BLaER1 (cell line): ENCODE data around the gene SERPINA1.
"Not testable (repeated sequence)": the region's sequence is repeated elsewhere in the genome, so short reads cannot be mapped to it uniquely, and the experiment has no call there.

ENCODE experiments used
- H3K27ac ChIP-seq: shearing (Covaris generic); formaldehyde crosslinking; 2 replicates; pipeline ENCODE4 v1.8.1; 2022
- H3K27me3 ChIP-seq: shearing (Covaris generic); formaldehyde crosslinking; 2 replicates; pipeline ENCODE4 v1.8.1; 2022
- H3K36me3 ChIP-seq: shearing (Covaris generic); formaldehyde crosslinking; 2 replicates; pipeline ENCODE4 v1.8.1; 2022
- H3K4me1 ChIP-seq: shearing (Covaris generic); formaldehyde crosslinking; 2 replicates; pipeline ENCODE4 v1.8.1; 2022
- H3K4me2 ChIP-seq: shearing (Covaris generic); formaldehyde crosslinking; 2 replicates; pipeline ENCODE4 v1.8.1; 2022
- H3K4me3 ChIP-seq: shearing (Covaris generic); formaldehyde crosslinking; 2 replicates; pipeline ENCODE4 v1.8.1; 2022
- H3K9ac ChIP-seq: shearing (Covaris generic); formaldehyde crosslinking; 2 replicates; pipeline ENCODE4 v1.8.1; 2022
- H3K9me3 ChIP-seq: shearing (Covaris generic); formaldehyde crosslinking; 2 replicates; pipeline ENCODE4 v1.8.1; 2022
- H4K20me1 ChIP-seq: shearing (Covaris generic); formaldehyde crosslinking; 2 replicates; pipeline ENCODE4 v1.8.1; 2022
- Cebpa-rat ChIP-seq: shearing (Covaris generic); IDR thresholded peaks from 2 replicates; pipeline ENCODE4 v1.8.1; 2022

Gene SERPINA1

GRCh38 chr14:94361682-94362081, 26.7 kb downstream of the SERPINA1 start:
- no peaks in the 10 kb centered on the region for H3K4me1 ChIP-seq
- TF ChIP-seq Cebpa-rat: no peak
- H3K27ac ChIP-seq: no peak overlapping the region
- no peak overlapping the region for H3K4me3 ChIP-seq
- no peaks in the 10 kb centered on the region for H3K36me3 ChIP-seq
- H3K27me3 ChIP-seq: no peaks in the 10 kb centered on the region
- no peak overlapping the region for H3K9ac ChIP-seq
- H3K9me3 ChIP-seq: no peaks in the 10 kb centered on the region
- H4K20me1 ChIP-seq: no peaks in the 10 kb centered on the region
- H3K4me2 ChIP-seq: no peak overlapping the region

DNA sequence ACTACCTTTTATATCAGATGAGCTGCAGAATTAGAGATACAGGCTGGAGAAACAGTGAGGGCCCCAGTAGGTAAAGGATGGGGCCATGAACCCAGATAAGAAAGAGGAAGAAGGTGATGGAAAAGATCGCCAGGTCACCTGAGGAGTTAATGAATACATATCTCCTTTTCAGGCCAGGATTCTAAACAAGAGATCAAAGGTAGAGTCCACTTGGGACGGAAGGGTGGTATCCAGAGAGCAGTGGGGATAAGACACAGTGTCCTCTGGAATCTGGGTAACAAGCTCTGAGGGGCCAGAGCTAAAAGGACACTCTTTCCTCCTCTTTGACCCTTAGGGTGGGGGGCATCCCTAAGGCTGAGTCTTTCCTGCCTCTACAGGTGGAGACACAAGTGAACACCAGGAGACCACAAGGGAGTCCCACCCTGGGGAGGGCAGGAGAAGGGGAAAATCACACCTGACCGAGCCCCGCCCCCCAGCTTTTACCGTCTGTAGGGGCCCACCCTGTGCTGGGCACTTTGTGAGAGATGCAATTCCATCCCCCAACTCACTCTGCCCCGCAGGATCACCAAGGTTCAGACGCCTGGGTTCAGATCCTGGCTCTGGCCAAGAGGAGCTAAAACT, 27.3 kb downstream of the SERPINA1 start:
- no peak for TF ChIP-seq Cebpa-rat
- no peak overlapping the region for H3K9ac ChIP-seq
- no peaks in the 10 kb centered on the region for H3K36me3 ChIP-seq

GRCh38 chr14:94357166-94357565, 31.2 kb downstream of the SERPINA1 start:
- H3K9ac ChIP-seq: no peak overlapping the region
- no peak overlapping the region for H3K4me2 ChIP-seq
- no peak overlapping the region for H3K4me3 ChIP-seq
- no peaks in the 10 kb centered on the region for H3K27me3 ChIP-seq
- no peak overlapping the region for H3K27ac ChIP-seq
- no peaks in the 10 kb centered on the region for H3K4me1 ChIP-seq
- H3K9me3 ChIP-seq: peaks cover 4% of the 10 kb centered on the region; the same call in 1 of the 2 replicates
- TF ChIP-seq Cebpa-rat: no peak
- no peaks in the 10 kb centered on the region for H3K36me3 ChIP-seq
- no peaks in the 10 kb centered on the region for H4K20me1 ChIP-seq

More for the DNA sequence above, 27.3 kb downstream of the SERPINA1 start:
- Histone ChIP-seq H3K27me3 (no peaks in the 10 kb centered on the region), H3K9me3 (no peaks in the 10 kb centered on the region), H3K4me2 (no peak overlapping the region), H3K4me3 (no peak overlapping the region), H3K27ac (no peak overlapping the region), H3K4me1 (no peaks in the 10 kb centered on the region), H4K20me1 (no peaks in the 10 kb centered on the region)

DNA sequence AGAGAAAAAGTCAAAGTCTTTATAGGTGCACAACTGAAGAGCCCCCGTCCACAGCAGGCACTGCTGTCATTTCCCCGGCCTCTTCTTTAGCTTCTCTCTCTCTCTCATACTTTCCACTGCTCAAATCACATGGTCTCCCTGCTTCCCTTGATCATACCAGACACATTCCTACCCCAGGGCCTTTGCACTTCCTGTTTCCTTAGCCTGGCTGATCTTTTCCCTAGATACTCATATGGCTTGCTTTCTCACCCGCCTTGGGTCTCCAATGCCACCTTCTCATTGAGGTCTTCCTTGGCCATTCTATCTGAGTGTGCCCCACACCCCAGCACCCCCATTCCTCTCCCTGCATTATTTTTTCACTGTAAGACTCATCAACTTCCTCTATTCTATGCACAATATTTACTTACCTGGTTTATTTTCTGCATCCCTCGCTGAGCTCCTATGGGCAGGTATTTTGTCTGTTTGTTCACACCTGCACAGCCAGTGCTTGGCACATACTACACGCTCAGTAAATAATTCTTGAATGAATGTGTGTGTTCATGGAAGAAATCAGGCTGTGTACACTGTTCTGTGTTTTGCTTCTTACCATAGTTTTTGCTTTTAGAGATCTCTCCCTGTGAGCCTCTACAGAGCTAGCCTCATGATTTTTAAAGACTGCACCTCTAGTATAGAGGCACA, 31.9 kb downstream of the SERPINA1 start:
- Histone ChIP-seq H3K36me3 (no peaks in the 10 kb centered on the region), H3K4me1 (no peaks in the 10 kb centered on the region), H3K27ac (no peak overlapping the region), H3K4me2 (no peak overlapping the region), H3K27me3 (no peaks in the 10 kb centered on the region), H4K20me1 (no peaks in the 10 kb centered on the region), H3K9me3 (peaks cover 4% of the 10 kb centered on the region; the same call in 1 of the 2 replicates), H3K9ac (no peak overlapping the region), H3K4me3 (no peak overlapping the region)
- no peak for TF ChIP-seq Cebpa-rat

- H3K4me3 ChIP-seq: no peak overlapping the region
- no peak overlapping the region for H3K27ac ChIP-seq
- no peak for TF ChIP-seq Cebpa-rat
- no peaks in the 10 kb centered on the region for H3K4me1 ChIP-seq
- H3K9ac ChIP-seq: no peak overlapping the region
- no peaks in the 10 kb centered on the region for H4K20me1 ChIP-seq
- H3K4me2 ChIP-seq: no peak overlapping the region
- H3K36me3 ChIP-seq: no peaks in the 10 kb centered on the region
- peaks cover 4% of the 10 kb centered on the region; the same call in 1 of the 2 replicates for H3K9me3 ChIP-seq
- no peaks in the 10 kb centered on the region for H3K27me3 ChIP-seq
These were observed 33.1 kb downstream of the SERPINA1 start for GRCh38 chr14:94355191-94355794.

- TF ChIP-seq Cebpa-rat: no peak
- H3K9ac ChIP-seq: no peak overlapping the region
- no peak overlapping the region for H3K27ac ChIP-seq
- H3K4me1 ChIP-seq: no peaks in the 10 kb centered on the region
- no peaks in the 10 kb centered on the region for H3K36me3 ChIP-seq
- no peak overlapping the region for H3K4me2 ChIP-seq
- no peaks in the 10 kb centered on the region for H3K27me3 ChIP-seq
- H3K9me3 ChIP-seq: peaks cover 4% of the 10 kb centered on the region; the same call in 1 of the 2 replicates
- no peak overlapping the region for H3K4me3 ChIP-seq
- no peaks in the 10 kb centered on the region for H4K20me1 ChIP-seq
These were observed 33.7 kb downstream of the SERPINA1 start for GRCh38 chr14:94354638-94355185.

GRCh38 chr14:94354190-94354589, 34.2 kb downstream of the SERPINA1 start:
- H3K4me3 ChIP-seq, H3K9me3 ChIP-seq, H3K4me2 ChIP-seq, H3K9ac ChIP-seq, H3K4me1 ChIP-seq, H3K27ac ChIP-seq, H3K27me3 ChIP-seq, H3K36me3 ChIP-seq, H4K20me1 ChIP-seq: not testable (repeated sequence)

- Histone ChIP-seq H3K4me2 (no peak overlapping the region), H3K4me1 (peaks cover 30% of the 10 kb centered on the region), H3K36me3 (no peaks in the 10 kb centered on the region)
These were observed 39.1 kb downstream of the SERPINA1 start for GRCh38 chr14:94349276-94349675.

GRCh38 chr14:94348836-94349235, 39.6 kb downstream of the SERPINA1 start:
- Histone ChIP-seq H3K4me3 (no peak overlapping the region), H3K9ac (no peak overlapping the region), H3K4me2 (no peak overlapping the region), H3K9me3 (peaks cover 4% of the 10 kb centered on the region; the same call in 1 of the 2 replicates), H4K20me1 (no peaks in the 10 kb centered on the region), H3K27ac (no peak overlapping the region), H3K27me3 (no peaks in the 10 kb centered on the region), H3K36me3 (no peaks in the 10 kb centered on the region), H3K4me1 (peaks cover 30% of the 10 kb centered on the region)
- no peak for TF ChIP-seq Cebpa-rat

More at GRCh38 chr14:94349276-94349675, 39.1 kb downstream of the SERPINA1 start:
- Histone ChIP-seq H3K4me3 (no peak overlapping the region), H3K9ac (no peak overlapping the region), H4K20me1 (no peaks in the 10 kb centered on the region), H3K27me3 (no peaks in the 10 kb centered on the region), H3K9me3 (peaks cover 4% of the 10 kb centered on the region; the same call in 1 of the 2 replicates), H3K27ac (no peak overlapping the region)
- no peak for TF ChIP-seq Cebpa-rat

DNA sequence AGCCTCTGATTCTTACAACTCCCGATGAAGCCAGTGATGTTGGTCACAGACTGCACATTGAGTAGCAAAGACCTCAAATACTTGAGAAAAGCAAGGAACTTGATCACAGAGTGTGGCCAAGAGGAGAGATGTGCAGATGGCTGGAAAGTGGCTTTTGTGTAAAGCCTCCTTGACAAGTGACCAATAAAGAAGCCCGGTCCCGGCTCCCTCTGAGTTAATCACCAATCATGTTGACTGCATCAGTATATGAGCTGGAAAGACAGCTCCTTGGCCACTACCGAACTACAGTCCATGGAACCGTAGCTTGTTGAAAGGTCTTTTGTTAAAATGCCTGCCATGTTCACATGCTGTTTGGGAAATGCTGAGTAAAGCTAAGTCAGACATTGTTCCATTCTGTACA, 41.6 kb downstream of the SERPINA1 start:
- H4K20me1 ChIP-seq: no peaks in the 10 kb centered on the region
- no peaks in the 10 kb centered on the region for H3K9me3 ChIP-seq
- no peak for TF ChIP-seq Cebpa-rat
- H3K36me3 ChIP-seq: no peaks in the 10 kb centered on the region
- peak overlapping the region; percentile 41; the same call in 1 of the 2 replicates for H3K27ac ChIP-seq
- peaks cover 30% of the 10 kb centered on the region for H3K4me1 ChIP-seq
- no peak overlapping the region for H3K9ac ChIP-seq
- no peak overlapping the region for H3K4me3 ChIP-seq
- H3K27me3 ChIP-seq: no peaks in the 10 kb centered on the region
- H3K4me2 ChIP-seq: peak overlapping the region; percentile 60

DNA sequence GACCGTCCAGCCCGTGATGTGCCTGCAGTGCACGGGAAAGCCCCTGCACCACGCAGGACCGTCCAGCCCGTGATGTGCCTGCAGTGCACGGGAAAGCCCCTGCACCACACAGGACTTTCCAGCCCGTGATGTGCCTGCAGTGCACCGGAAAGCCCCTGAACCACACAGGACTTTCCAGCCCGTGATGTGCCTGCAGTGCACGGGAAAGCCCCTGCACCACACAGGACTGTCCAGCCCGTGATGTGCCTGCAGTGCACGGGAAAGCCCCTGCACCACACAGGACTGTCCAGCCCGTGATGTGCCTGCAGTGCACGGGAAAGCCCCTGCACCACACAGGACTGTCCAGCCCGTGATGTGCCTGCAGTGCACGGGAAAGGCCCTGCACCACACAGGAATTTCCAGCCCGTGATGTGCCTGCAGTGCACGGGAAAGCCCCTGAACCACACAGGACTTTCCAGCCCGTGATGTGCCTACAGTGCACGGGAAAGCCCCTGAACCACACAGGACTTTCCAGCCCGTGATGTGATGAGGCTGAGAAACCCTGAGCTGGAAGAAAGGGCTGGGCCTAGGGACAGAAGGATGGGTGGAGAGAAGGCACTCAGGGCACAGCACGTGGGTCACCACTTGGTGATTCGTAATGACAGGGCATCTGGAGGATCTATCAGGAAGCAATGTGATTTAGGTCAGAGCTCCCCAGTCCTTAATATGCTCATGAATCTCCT, 42.2 kb downstream of the SERPINA1 start:
- not testable (repeated sequence) for H3K9ac ChIP-seq

More for the DNA sequence above, 42.2 kb downstream of the SERPINA1 start:
- H3K4me3 ChIP-seq, H3K27me3 ChIP-seq, H3K36me3 ChIP-seq, H4K20me1 ChIP-seq, H3K9me3 ChIP-seq: not testable (repeated sequence)
- 0 out of 2 replicates have a peak overlapping the region, but pooled peaks have one; percentile 18 for H3K27ac ChIP-seq
- peak overlapping the region; percentile 60 for H3K4me2 ChIP-seq
- peaks cover 30% of the 10 kb centered on the region for H3K4me1 ChIP-seq
